GM19452 (cell line): Measurements from ENCODE around the gene HLTF.
"Not testable (repeated sequence)": the region's sequence is repeated elsewhere in the genome, so short reads cannot be mapped to it uniquely, and the experiment has no call there.

Experiments used
- ATAC-seq: cut with Tn5 transposase; IDR thresholded peaks from one replicate; pipeline ENCODE4 v1.9.1; 2021; ENCODE audit not compliant: unreplicated experiment

The HLTF gene, protein sequence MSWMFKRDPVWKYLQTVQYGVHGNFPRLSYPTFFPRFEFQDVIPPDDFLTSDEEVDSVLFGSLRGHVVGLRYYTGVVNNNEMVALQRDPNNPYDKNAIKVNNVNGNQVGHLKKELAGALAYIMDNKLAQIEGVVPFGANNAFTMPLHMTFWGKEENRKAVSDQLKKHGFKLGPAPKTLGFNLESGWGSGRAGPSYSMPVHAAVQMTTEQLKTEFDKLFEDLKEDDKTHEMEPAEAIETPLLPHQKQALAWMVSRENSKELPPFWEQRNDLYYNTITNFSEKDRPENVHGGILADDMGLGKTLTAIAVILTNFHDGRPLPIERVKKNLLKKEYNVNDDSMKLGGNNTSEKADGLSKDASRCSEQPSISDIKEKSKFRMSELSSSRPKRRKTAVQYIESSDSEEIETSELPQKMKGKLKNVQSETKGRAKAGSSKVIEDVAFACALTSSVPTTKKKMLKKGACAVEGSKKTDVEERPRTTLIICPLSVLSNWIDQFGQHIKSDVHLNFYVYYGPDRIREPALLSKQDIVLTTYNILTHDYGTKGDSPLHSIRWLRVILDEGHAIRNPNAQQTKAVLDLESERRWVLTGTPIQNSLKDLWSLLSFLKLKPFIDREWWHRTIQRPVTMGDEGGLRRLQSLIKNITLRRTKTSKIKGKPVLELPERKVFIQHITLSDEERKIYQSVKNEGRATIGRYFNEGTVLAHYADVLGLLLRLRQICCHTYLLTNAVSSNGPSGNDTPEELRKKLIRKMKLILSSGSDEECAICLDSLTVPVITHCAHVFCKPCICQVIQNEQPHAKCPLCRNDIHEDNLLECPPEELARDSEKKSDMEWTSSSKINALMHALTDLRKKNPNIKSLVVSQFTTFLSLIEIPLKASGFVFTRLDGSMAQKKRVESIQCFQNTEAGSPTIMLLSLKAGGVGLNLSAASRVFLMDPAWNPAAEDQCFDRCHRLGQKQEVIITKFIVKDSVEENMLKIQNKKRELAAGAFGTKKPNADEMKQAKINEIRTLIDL

DNA sequence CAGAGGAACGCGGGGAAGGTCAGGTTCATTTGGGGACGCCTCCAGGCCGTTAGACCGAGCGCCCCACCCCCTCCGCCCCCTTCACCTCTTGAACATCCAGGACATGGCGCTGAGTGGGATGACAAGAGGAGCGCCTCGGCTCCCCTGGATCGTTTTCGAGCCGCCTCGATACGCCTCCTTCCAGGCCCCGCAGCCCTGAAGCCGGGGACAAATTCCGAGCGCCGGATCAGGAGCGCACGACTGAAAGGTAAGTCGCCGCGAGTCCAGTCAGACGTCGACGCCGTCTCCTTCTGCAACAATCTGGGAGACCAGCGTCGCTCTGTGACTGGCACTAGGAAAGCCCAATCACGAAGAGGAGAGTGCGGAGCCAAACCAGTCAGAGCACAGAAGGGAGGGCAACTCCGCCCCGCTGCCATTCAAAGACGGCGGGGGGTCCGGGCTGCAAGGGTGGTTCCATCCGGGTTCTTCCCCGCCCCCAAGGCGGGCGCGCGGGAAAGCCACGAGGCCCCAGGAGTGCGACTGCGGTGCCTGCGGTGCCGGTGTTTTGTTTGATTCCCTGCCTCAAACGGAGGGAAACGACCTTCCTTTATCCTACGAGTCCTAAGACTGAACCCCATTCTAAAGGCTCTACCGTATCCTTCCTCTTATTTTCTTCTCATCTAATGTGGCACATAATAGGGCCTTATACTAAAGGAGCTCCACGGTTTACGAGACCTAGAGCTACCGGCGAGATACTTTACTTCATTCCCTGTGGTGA lies at the start of gene HLTF:
HLTF (minus strand) TSS at position 302 of the 757 bp plus-strand sequence; CDS start at position 105, 197 bp downstream.
- peak; percentile 99 for ATAC-seq

DNA sequence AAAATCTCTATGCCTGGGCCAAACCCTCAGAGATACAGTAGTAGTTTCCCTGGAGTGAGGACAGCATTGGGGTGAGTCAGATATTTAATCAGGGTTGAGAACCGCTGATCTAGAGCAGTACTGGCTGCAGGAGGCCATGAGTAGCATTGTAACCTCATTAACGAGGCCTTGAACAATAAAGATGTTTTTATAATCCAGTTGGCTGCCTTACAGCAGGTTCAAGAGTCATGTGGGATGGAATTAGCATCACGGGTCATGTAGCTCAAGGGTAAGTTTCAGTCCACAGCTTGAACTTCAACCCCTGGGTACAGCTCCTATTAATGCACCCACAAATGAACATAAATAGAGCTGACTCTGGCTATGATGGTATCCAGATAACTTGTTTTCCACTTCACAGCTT lies 48.2 kb upstream of the HLTF start:
- no peak for ATAC-seq

DNA sequence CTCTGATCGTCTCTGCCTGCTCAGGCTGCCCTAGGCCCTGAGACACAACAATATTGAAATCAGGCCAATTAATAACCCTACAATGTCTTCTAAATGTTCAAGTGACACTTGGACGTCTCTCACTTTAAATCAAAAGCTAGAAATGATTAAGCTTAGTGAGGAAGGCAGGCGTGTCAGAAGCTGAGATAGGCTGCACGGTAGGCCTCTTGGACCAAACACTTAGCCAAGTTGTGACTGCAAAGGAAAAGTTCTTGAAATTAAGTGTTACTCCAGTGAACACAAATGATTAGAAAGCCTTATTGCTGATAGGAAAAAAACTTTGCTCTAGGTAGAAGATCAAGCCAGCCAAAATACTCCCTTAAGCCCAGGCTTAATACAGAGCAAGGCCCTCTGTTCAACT lies 45.3 kb upstream of the HLTF start:
- ATAC-seq: no peak

DNA sequence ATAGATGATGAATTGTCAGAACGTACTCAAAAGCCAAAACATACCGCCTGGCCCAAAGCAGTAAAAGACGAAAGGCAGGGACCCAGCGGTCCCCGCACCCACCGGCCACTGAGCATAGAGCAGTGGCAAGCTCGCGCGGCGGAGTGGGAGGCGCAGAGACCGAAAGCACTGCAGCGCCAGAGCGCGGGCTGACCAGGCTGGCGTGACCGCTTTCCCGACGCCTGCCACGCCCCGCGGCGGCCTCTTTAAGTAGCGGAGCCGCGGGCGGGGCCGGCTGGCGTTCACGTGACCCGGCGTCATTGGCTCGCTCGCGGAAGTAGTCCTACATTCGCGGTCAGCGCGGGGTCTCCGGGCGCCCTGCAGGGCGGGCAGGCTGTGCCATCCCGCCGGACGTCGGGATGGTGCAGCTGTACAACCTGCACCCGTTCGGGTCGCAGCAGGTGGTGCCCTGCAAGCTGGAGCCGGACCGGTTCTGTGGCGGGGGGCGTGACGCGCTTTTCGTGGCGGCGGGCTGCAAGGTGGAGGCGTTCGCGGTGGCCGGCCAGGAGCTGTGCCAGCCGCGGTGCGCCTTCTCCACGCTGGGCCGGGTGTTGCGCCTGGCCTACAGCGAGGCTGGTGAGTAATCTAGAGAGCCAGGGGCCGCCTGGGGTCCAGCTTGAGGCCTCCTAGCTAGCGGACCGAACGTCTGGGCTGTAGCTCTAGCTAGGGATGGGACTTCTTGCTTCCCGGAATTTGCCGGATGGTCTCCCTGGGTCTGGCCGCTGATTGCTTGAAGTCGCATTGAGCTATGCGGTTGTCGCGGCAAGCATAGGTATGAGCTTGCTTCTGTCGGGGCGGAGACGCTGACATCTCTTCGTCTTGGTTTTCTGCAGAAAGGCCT lies 43.2 kb upstream of the HLTF start, which contains the start of gene HPS3:
HPS3 (plus strand) TSS at position 313 of the 880 bp plus-strand sequence; CDS start at position 399, 86 bp downstream.
- ATAC-seq: peak; percentile 89

DNA sequence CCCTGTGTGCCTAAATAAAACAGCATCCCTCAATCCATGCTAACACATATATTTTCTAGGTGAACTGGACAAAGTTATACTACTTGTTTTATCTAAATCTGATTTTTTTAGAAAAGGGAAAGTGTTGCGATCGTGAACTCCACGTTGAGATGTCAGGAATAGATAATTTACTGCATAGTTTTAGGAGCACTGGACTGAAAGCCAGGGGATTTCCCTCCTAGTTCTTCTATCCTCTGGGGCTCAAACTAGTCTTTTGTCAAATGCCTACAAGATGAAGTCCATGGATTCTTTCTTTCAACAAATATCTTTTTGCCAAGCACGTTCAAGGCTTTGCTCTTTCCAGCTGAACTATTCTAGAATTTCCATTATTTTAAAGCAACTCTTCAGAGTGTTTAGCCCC lies 42.5 kb upstream of the HLTF start:
- no peak for ATAC-seq

DNA sequence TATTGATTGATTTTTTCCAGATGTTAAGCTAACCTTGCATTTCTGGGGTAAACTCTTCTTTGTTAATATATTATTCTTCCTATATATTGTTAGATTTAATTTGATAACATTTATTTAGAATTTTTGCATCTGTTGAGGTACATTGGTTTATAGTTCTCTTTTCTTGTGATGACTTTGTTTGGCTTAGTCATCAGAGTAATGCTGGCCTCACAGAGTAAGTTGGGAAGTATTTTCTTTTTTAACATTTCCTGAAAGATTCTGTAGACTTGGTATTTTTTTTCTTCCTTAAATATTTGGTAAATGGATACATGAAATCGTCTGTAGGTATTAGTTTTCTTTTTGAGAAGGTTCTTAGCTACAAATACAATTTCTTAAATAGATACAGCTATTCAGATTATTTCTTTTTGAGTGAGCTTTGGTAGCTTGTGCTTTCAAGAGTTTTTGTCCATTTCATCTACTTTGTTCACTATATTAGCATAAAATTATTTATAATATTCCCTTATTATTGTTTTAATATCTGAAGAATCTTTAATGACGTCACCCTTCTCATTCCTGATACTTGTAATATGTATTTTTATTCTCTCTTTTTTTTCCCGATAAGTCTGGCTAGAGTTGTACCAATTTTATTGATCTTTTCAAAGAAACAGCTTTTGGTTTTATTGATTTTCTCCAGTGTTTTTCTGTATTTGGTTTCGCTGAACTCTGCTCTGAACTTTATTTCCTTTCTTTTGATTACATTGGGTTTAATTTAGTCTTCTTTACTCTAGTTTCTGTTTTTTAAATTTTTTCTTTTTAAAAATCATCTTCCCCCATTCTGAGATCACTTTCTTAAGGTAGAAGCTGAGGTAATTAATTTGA lies 36.6 kb upstream of the HLTF start:
- ATAC-seq: no peak

DNA sequence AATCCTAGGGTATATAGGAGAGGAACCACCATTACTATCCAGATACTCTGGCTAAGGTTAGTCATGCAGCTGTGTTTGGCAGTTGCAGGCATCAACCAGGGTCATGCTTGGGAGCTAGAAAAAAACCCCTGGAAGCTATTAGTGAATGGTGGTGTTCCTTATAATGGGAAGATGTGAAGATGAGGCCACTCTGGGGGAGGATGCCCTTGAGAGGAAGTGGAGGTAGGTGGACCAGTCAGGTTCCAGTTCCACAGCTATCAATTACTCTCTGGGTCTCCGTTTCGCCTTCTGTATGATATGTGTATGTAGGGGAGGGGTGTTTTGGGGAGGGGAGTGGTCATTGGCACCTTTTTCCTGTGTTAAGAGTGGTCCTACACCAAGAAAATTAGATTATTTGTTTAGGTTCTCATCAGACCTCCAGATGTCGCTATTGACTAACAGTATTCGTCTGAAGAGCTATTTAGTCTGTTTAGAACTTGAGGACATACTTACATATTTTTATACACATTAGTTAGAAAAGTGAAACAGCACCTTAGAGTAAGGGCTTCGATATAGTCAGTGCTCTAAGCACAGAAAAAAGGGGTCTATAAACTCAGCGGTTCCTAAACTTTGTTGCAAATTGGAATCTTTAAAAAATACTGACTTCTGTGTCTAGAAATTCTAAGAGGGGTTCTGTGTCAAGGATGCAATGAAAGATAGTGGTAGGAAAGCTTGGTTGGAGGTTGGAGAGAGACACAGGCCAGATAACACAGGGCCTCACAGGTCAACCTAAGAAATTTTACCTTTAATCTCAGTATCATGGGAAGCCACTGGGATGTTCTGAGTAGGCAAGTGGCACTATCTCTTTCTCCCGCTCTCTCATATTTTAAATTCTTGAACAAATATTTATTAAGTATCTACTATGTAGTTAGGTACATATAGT lies 34.0 kb upstream of the HLTF start:
- ATAC-seq: peak; percentile 67

DNA sequence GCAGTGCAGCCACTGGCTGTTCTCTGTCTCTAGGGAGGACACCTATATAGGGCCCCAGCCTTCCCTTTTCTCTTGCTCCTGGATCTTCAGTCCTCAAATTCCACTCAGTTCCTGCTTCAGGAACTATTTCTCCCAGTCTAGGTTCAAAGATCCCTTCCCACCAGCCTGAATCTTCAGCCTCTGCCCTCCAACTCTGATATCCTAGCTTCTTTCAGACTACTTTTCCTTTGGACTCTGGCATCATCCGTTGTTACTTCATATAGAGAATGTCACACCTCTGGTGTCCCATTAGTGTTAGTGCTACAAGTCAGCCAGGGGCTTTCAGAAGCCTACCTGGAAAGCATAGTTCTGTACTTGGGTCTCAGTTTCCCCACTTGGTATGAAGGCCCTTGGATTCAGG lies 33.1 kb upstream of the HLTF start:
- ATAC-seq: no peak

DNA sequence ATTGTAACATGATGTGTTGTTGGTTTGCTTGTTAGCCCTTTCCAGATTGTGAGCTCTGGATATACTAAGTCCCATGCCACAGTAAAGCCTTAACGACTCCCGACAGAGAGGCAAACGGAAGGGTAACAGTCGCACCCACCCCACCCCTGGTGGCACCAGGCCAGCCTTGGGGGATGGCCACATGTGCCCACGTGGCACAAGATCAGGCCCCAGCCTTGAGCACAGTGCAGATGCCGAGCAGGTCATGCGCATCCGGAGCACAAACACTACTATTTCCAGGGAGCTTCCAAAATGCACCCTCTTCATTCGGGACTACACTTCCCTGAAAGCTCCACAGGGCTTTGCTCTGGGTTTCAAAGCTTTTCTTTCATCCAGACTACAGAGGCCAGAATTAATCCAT lies 32.4 kb upstream of the HLTF start:
- ATAC-seq: no peak

DNA sequence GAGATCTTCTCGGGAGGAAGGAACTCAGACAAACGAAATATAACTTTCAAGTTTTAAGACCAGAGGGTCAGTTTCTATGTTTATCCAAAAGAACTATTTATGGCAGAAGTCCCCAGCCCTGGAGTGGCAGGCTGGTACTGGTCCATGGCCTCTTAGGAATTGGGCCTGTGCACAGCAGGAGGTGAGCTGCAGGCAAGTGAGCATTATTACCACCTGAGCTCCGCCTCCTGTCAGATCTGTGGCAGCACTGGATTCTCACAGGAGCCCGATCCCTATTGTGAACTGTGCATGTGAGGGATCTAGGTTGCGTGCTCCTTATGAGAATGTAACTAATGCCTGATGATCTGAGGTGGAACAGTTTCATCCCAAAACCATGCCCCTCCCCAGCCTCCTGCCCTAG lies 28.8 kb upstream of the HLTF start:
- ATAC-seq: no peak

DNA sequence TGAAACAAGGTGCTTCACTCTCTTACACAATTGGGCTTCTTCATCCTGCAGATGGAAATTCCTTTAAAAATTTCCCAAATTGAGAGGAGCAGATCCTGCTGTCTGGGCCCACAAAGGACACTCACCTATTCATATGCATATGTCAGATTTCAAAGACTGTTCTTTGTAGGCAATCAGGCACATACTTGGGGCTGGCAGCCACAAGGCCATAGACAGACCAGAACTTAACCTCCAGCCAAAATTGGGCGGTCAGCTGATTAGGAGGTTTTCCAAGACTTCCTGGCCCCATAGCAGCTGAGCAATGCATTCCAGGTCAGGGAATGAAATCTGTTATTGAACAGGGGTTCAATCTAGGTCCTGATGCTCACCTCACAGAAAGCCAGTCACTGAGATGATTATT lies 28.1 kb upstream of the HLTF start:
- ATAC-seq: no peak

DNA sequence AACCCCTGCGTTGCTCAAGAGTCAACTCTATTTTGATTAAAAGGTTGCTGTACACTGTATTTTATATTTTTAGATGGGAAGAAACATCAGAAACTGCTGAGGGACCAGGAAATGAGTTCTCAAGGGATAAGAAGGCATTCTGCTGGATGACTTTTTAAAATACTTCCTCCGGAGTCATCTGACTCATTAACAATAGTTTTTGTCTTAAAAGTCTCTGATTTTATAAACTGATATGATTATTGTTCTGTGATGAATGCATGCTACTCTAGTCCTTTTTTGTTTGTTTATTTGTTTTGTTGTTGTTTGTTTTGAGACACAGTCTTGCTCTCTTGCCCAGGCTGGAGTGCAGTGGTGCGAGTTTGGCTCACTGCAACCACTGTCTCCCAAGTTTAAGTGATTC lies 18.2 kb upstream of the HLTF start:
- ATAC-seq: no peak

DNA sequence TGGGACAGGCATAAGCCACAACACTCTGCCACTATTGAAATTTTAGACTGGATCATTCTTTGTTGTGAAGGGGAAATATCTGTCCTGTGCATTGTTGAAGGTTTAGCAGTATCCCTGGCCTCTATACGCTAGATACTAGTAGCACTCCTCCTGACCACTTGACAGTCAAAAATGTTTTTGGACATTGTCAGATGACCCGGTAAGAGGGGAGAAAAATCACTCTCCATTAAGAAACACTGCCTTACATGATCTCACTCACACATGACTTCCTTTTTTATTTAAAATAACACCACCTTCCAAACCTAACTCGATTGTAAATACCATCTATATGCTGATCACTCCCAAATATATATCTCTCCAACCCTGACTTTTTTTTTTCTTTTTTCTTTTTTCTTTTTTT lies 15.3 kb upstream of the HLTF start:
- no peak for ATAC-seq

DNA sequence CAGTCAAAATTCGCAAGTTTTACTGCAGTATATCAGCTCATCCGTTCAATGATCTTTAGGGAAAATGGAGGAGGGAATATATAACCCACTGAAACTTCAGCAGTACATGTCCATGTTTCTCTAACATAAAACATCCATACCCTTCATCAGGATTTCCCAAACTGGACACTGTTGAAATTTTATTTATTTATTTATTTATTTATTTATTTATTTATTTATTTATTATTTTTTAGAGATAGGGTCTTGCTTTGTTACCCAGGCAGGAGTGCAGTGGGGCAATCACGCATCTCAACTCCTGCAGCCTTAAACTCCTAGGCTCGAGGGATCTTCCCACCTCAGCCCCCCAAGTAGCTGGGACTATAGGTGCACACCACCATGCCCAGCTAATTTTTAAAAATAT lies 14.8 kb upstream of the HLTF start:
- ATAC-seq: no peak

DNA sequence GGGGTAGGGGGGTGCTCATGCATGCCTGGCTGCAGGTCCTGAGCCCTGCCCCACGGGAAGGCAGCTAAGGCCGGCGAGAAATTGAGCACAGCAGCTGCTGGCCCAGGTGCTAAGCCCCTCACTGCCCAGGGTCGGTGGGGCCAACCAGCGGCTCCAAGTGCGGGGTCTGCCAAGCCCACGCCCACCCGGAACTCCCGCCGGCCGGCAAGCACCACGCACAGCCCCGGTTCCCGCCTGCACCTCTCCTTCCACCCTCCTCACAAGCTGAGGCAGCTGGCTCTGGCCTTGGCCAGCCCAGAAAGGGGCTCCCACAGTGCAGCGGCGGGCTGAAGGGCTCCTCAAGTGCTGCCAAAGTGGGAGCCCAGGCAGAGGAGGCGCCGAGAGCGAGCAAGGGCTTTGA lies 11.7 kb upstream of the HLTF start:
- ATAC-seq: not testable (repeated sequence)

DNA sequence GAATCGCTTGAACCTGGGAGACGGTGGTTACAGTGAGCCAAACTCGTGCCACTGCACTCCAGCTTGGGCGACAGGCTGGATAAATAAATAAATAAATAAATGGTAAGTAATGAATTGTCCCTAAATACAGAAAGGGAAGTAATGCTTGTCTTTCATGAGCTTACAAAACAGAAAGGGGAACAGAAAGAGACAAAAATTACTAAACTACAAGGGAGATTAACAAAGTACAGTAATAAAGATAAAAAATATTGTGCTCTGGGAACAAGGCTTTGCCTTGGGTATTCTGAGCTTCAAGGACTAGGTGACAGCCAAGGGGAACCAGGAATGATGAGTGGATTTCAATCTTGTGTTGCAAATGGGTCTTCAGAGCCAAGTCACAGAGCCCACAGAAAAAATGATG lies 9.2 kb upstream of the HLTF start:
- peak; percentile 84 for ATAC-seq

DNA sequence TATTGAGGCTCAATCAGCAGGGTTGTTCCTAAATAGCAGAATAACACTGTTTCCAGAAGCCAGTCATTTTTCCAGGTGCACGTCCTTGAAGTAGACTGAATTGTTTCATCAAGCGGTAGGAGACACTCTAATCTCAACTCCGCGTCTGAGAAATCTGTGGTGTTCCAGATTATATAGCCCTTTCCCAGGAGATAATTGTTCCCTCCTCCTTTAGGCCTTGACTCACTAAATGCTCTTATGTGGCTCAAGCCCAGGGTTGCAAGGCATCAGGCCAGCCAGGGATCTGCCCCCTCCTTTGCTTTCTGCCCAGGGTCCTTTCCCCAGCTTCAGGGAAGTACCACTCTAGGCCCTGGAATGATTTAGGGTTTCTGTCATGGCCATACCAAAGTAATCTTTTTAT lies 5.7 kb upstream of the HLTF start:
- ATAC-seq: no peak

DNA sequence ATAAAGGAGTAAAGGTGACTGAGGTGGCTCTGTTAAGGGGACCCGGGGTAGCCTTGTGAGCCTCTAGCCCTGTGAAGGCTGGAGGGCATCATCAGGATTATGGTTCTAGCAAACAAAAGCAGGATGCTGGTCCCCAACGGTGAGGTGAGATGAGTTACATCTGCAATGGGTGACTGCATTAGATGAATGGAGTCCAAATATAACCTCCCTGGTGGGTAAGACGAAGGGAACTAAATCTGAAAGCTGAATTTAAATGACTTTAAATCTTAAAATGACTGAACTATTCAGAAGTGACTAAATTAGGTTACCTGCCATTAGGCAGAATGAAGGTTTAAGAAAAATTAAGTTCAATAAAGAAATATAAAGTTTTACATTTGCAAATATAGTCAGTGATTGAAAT lies 4.6 kb upstream of the HLTF start:
- no peak for ATAC-seq
